BE2C (cell line): ENCODE results near the gene C20orf96.

Experiments used
- DNase-seq: peaks from one replicate; pipeline ENCODE4 v3.0.0-alpha.2; 2020
- H3K27me3 ChIP-seq: fragments of 250-450 bp; sonication (Bioruptor Pico); 2 replicates; pipeline ENCODE4 v1.5.1; 2020; ENCODE audit warnings: mild to moderate bottlenecking
- H3K36me3 ChIP-seq: fragments of 250-450 bp; sonication (Bioruptor Pico); 2 replicates; pipeline ENCODE4 v1.5.1; 2020; ENCODE audit warnings: mild to moderate bottlenecking
- H3K4me1 ChIP-seq: fragments of 250-450 bp; sonication (Bioruptor Pico); 2 replicates; pipeline ENCODE4 v1.5.1; 2020
- H3K4me3 ChIP-seq: 2 replicates; pipeline ENCODE4 v1.5.1; 2011; ENCODE audit warnings: low read depth, low read length
- H3K9me3 ChIP-seq: fragments of 250-450 bp; sonication (Bioruptor Pico); 2 replicates; pipeline ENCODE4 v1.5.1; 2020
- TF ChIP-seq, protein P1 (sequence below): IDR thresholded peaks from 2 replicates; pipeline ENCODE4 v1.5.1; 2012; ENCODE audit warnings: mild to moderate bottlenecking, low read depth, low read length

Gene C20orf96

DNA sequence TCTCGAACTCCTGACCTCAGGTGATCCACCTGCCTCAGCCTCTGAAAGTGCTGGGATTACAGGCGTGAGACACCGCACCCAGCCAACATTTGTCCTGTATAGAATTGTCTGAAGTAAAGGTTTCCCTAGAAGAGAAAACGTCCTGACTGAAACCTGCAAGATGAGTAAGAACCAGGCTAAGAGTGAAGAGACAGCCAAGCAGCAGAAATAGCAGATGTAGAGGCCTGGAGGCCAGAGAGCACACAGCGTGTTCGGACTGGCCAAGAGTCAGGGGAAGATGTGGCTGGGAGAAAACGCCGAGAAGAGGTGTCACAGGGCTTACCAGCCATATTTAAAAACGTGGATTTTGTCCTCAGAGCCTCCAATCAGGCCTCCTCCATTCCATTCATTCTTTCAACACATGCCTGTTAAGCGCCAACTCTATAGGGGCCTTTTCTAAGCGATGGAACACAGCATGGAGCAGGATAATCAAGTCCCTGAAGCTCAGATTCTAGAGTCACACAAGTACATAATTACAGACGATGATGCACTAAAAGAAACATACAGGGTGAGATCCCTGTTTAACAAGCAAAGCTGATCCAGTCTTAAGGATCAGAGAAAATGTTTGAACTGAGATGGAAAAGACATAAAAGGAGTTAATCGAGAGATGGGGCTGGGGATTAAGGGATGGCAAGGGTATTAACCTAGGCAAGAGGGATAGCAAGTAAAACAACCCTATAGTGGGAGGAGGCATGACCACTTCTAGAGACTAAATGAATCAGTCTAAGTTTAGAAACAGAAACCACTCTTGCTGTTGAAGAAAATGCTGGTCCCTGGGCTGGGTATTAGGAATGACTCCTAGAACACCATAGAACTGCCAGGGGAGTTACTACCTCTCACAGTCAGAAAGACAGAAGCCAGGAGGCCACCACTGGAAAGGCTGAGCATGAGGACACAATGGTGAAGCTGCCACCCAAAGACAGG is 11.6 kb upstream of the C20orf96 start:
- Histone ChIP-seq H3K9me3 (no peaks in the 10 kb centered on the region), H3K4me1 (no peaks in the 10 kb centered on the region), H3K27me3 (no peaks in the 10 kb centered on the region), H3K4me3 (no peak overlapping the region), H3K36me3 (peaks cover 10% of the 10 kb centered on the region)
- TF ChIP-seq, protein P1, sequence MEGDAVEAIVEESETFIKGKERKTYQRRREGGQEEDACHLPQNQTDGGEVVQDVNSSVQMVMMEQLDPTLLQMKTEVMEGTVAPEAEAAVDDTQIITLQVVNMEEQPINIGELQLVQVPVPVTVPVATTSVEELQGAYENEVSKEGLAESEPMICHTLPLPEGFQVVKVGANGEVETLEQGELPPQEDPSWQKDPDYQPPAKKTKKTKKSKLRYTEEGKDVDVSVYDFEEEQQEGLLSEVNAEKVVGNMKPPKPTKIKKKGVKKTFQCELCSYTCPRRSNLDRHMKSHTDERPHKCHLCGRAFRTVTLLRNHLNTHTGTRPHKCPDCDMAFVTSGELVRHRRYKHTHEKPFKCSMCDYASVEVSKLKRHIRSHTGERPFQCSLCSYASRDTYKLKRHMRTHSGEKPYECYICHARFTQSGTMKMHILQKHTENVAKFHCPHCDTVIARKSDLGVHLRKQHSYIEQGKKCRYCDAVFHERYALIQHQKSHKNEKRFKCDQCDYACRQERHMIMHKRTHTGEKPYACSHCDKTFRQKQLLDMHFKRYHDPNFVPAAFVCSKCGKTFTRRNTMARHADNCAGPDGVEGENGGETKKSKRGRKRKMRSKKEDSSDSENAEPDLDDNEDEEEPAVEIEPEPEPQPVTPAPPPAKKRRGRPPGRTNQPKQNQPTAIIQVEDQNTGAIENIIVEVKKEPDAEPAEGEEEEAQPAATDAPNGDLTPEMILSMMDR = no peak
- no peak for DNase-seq

DNA sequence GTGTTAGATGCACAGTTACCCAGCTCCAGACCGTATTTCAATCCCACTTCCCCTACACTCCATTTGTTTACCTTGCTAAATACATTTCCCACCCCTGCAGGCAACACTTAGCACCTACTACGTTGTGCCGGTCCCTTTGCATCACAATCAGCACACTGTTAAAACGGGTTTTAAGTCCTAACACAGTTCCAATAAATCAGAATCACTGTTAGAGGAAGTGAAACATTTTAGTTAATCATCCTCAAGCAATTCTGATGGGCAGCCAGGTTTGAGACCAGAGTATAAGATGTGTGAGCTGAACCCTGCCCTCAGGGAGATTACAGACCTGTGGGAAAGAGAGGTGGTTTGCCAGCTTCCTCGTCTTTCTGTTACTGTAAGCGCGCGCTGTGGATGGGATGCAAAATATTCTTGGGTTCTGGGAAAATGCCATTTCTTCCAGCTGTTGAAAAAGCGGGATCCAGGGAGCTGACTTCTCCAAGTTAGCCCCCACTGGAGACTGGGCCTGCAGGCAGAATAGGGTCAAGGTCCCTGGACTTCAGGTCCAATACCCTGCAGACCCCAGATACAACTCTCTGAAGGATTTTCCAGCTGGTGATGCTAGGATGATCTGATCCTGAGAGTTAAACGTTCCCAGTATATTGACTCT is 9.9 kb upstream of the C20orf96 start:
- TF ChIP-seq, protein P1 = no peak
- no peaks in the 10 kb centered on the region for H3K9me3 ChIP-seq
- H3K36me3 ChIP-seq = peaks cover 10% of the 10 kb centered on the region
- H3K4me3 ChIP-seq = peak overlapping the region; percentile 11; the same call in 1 of the 2 replicates
- no peak for DNase-seq
- no peaks in the 10 kb centered on the region for H3K27me3 ChIP-seq
- H3K4me1 ChIP-seq = no peaks in the 10 kb centered on the region

DNA sequence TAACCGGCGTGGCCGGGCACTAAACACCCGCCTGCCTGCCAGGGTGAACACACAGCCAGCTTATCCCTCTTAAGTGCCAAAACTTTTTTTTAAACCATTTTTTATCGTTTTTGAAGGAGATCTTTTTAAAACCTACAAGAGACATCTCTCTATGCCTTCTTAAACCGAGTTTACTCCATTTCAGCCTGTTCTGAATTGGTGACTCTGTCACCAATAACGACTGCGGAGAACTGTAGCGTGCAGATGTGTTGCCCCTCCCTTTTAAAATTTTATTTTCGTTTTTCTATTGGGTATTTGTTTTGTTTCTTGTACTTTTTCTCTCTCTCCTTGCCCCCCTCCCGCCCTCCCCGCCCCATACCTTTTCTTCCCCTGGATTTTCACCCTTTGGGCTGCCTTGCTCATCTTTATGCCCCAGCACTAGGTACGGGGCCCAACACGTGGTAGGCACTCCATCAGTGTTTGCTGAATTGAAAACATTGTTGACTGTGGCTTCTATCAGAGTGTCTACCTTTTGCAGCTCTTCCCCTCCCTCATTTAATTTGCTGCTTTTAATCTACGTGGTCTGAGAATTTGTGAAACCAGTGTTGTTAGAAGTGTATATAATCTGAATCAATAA is 8.3 kb upstream of the C20orf96 start:
- no peaks in the 10 kb centered on the region for H3K27me3 ChIP-seq
- TF ChIP-seq, protein P1 = no peak
- no peak for DNase-seq
- H3K9me3 ChIP-seq = no peaks in the 10 kb centered on the region
- peaks cover 10% of the 10 kb centered on the region for H3K36me3 ChIP-seq
- H3K4me1 ChIP-seq = no peaks in the 10 kb centered on the region
- peak overlapping the region; percentile 81 for H3K4me3 ChIP-seq

DNA sequence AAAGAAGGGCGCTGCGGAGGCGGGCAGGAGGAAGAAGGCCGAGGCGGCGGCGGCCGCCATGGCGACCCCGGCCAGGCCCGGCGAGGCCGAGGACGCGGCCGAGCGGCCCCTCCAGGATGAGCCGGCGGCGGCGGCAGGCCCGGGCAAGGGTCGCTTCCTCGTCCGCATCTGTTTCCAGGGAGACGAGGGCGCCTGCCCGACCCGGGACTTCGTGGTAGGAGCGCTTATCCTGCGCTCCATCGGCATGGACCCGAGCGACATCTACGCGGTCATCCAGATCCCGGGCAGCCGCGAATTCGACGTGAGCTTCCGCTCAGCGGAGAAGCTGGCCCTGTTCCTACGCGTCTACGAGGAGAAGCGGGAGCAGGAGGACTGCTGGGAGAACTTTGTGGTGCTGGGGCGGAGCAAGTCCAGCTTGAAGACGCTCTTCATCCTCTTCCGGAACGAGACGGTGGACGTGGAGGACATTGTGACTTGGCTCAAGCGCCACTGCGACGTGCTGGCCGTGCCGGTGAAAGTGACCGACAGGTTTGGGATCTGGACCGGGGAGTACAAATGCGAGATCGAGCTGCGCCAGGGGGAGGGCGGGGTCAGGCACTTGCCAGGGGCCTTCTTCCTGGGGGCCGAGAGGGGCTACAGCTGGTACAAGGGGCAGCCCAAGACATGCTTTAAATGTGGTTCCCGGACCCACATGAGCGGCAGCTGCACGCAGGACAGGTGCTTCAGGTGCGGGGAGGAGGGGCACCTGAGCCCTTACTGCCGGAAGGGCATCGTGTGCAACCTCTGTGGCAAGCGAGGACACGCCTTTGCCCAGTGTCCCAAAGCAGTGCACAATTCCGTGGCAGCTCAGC is 7.6 kb upstream of the C20orf96 start:
- DNase-seq = peak; percentile 25
- TF ChIP-seq, protein P1 = no peak
- H3K9me3 ChIP-seq = no peaks in the 10 kb centered on the region
- H3K4me3 ChIP-seq = peak overlapping the region; percentile 81
- peaks cover 10% of the 10 kb centered on the region for H3K36me3 ChIP-seq
- no peaks in the 10 kb centered on the region for H3K27me3 ChIP-seq
- no peaks in the 10 kb centered on the region for H3K4me1 ChIP-seq

DNA sequence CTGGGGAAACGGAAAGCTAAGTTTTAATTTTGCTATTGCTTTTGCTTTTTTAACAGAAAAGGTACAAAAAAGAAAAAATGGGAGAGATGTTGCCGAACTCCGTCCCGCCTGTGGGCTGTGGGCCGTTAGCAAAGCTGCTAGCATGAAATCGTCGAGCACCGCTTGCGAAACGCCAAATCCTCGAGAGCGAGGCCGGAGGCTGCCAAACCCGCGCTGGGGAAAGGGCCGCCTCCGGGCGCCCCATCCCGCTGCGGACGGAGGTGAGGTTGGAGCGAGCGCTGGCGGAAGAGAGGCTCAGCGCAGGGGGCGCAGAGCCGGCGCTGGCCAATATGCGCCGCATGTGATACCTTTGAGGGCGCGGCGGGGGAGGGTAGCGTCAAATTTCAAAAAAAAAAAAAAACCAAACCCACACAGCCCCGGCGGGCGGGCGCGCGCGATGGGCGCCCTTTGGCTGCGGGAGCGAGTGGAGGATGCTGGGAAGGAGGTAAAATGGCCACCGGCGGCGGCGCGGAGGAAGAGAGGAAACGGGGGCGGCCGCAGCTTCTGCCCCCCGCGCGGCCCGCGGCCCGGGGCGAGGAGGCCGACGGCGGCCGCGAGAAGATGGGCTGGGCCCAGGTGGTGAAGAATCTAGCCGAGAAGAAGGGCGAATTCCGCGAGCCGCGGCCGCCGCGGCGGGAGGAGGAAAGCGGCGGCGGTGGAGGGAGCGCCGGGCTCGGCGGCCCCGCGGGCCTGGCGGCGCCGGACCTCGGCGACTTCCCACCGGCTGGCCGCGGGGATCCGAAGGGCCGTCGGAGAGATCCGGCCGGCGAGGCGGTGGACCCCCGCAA is 6.8 kb upstream of the C20orf96 start, which contains the start of gene ZCCHC3:
TSS of gene ZCCHC3 (plus strand) at position 473 of the 827 bp plus-strand sequence. CDS start at position 490, 17 bp downstream.
- Histone ChIP-seq H3K4me1 (no peaks in the 10 kb centered on the region), H3K27me3 (no peaks in the 10 kb centered on the region), H3K36me3 (peaks cover 10% of the 10 kb centered on the region), H3K4me3 (peak within 1 kb of the TSS; percentile 81), H3K9me3 (no peaks in the 10 kb centered on the region)
- peak; percentile 79 for DNase-seq
- TF ChIP-seq, protein P1 = 0 out of 2 replicates have a peak, but pooled peaks have one; percentile 14
